Measurements from ENCODE around the gene C11orf86.
"Not testable (repeated sequence)": the region's sequence is repeated elsewhere in the genome, so short reads cannot be mapped to it uniquely, and the experiment has no call there.

C11orf86 gene

DNA sequence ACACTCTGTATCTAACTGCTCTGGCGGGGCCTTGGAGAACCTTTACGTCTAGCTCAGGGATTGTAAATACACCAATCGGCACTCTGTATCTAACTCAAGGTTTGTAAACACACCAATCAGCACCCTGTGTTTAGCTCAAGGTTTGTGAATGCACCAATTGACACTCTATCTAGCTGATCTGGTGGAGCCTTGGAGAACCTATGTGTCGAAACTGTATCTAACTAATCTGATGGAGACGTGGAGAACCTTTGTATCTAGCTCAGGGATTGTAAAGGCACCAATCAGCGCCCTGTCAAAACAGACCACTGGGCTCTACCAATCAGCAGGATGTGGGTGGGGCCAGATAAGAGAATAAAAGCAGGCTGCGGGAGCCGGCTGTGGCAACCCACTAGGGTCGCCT, 14.3 kb downstream of the C11orf86 start:
- not testable (repeated sequence) for H2AFZ ChIP-seq (ENCODE audit: low read depth, low read length); H3K9ac ChIP-seq (ENCODE audit: low read length); H3K27me3 ChIP-seq (ENCODE audit: control insufficient read depth in 1 of 2, insufficient read depth in 1 of 2, low read length in 2 of 2); H3K23ac ChIP-seq (ENCODE audit: low read length in 2 of 2); H2BK5ac ChIP-seq (ENCODE audit: low read depth, low read length, poor library complexity, severe bottlenecking); H2BK15ac ChIP-seq (ENCODE audit: low read depth, poor library complexity, severe bottlenecking); H3K36me3 ChIP-seq (ENCODE audit: control insufficient read depth in 1 of 2, insufficient read depth in 2 of 2, low read depth in 1 of 2, low read length in 2 of 2); H2BK12ac ChIP-seq (ENCODE audit: low read length in 2 of 2); DNase-seq; H3K4me3 ChIP-seq (ENCODE audit: insufficient read depth in 1 of 2, low read depth in 1 of 2, low read length in 2 of 2); H2AK5ac ChIP-seq (ENCODE audit: low read length, severe bottlenecking); H3K4ac ChIP-seq (ENCODE audit: low read depth in 1 of 2, low read length in 2 of 2); H3K4me1 ChIP-seq (ENCODE audit: control insufficient read depth, insufficient read depth, low read depth, low read length); H4K8ac ChIP-seq (ENCODE audit: low read length); H3K18ac ChIP-seq (ENCODE audit: low read depth in 1 of 2, low read length in 2 of 2); H3K14ac ChIP-seq (ENCODE audit: low read length in 2 of 2); H4K91ac ChIP-seq (ENCODE audit: low read length); H3K79me1 ChIP-seq (replicated peaks; ENCODE audit: low read length, poor library complexity, severe bottlenecking); H2BK120ac ChIP-seq (ENCODE audit: low read depth, low read length); H3K27ac ChIP-seq (ENCODE audit: low read length, poor library complexity, severe bottlenecking); H3K9me3 ChIP-seq (ENCODE audit: control insufficient read depth, low read length); H3K4me2 ChIP-seq (ENCODE audit: low read length, poor library complexity, severe bottlenecking)
- 95% methylated on average over 8 of the region's 9 CpGs for WGBS

DNA sequence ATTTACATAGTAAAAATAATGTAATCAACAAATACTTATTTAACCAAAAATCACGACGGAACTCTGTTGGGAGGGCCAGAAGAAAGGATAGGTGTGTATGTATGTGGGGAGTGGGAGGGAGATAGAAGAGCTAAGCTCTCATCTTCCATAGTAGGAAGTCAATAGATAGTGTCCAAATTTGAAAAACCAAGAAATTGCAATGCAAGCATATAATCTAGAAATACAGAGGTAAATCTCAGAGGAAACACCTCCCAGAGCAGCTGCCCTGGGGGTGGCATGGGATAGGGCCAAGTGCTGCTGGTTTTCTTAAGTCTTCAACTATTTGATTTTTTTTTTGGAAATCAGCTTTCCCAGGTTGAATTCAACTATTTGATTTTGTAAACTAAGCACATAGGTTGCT, 16.9 kb downstream of the C11orf86 start:
- H4K91ac ChIP-seq (ENCODE audit: low read length), result no peak overlapping the region
- H2BK5ac ChIP-seq (ENCODE audit: low read depth, low read length, poor library complexity, severe bottlenecking), result no peak overlapping the region
- WGBS, result no CpG with 5 or more reads among the region's 2 CpGs
- no peaks in the 10 kb centered on the region for H3K27me3 ChIP-seq (ENCODE audit: control insufficient read depth in 1 of 2, insufficient read depth in 1 of 2, low read length in 2 of 2)
- DNase-seq, result no peak
- no peak overlapping the region for H3K4me3 ChIP-seq (ENCODE audit: insufficient read depth in 1 of 2, low read depth in 1 of 2, low read length in 2 of 2)
- H3K4me2 ChIP-seq (ENCODE audit: low read length, poor library complexity, severe bottlenecking), result no peak overlapping the region
- no peak overlapping the region for H2AFZ ChIP-seq (ENCODE audit: low read depth, low read length)
- H2BK12ac ChIP-seq (ENCODE audit: low read length in 2 of 2), result no peak overlapping the region
- H3K4me1 ChIP-seq (ENCODE audit: control insufficient read depth, insufficient read depth, low read depth, low read length), result peaks cover 6% of the 10 kb centered on the region
- no peak overlapping the region for H3K9ac ChIP-seq (ENCODE audit: low read length)
- H3K14ac ChIP-seq (ENCODE audit: low read length in 2 of 2), result no peak overlapping the region
- H2BK120ac ChIP-seq (ENCODE audit: low read depth, low read length), result no peak overlapping the region
- no peaks in the 10 kb centered on the region for H3K36me3 ChIP-seq (ENCODE audit: control insufficient read depth in 1 of 2, insufficient read depth in 2 of 2, low read depth in 1 of 2, low read length in 2 of 2)
- no peak overlapping the region for H3K27ac ChIP-seq (ENCODE audit: low read length, poor library complexity, severe bottlenecking)
- no peak overlapping the region for H2BK15ac ChIP-seq (ENCODE audit: low read depth, poor library complexity, severe bottlenecking)
- H4K8ac ChIP-seq (ENCODE audit: low read length), result no peak overlapping the region
- no peak overlapping the region for H3K23ac ChIP-seq (ENCODE audit: low read length in 2 of 2)
- H3K4ac ChIP-seq (ENCODE audit: low read depth in 1 of 2, low read length in 2 of 2), result no peak overlapping the region
- no peaks in the 10 kb centered on the region for H3K9me3 ChIP-seq (ENCODE audit: control insufficient read depth, low read length)
- H2AK5ac ChIP-seq (ENCODE audit: low read length, severe bottlenecking), result no peak overlapping the region
- no peak overlapping the region for H3K18ac ChIP-seq (ENCODE audit: low read depth in 1 of 2, low read length in 2 of 2)
- H3K79me1 ChIP-seq (replicated peaks; ENCODE audit: low read length, poor library complexity, severe bottlenecking), result no peaks in the 10 kb centered on the region

DNA sequence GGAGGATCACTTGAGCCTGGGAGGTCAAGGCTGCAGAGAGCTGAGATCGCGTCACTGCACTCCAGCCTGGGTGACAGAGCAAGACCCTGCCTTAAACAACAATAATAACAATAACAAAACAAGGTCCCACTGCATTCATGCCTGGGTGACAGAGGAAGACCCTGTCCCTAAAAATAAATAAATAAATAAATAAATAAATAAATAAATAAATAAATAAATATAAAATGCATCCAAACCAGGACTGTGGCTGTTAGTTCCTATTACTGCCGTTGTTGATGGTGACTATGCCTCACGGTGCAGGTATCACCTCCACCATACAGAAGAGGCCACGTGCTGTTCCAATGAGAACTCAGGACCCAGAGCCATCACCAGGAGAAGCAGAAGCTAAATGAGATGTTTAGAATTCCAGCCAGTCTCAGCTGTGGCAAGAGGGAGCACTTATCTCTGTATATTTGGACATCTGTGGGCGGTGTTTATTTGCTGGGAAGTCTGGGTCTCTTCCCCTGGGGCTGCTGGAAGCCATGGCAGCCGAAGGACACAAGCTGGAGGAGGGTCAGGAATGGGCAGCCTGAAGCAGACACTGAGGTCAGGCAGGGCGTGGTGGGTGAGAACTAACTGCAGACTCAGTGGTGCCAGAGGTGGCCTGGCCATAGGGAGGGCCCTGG, 21.6 kb downstream of the C11orf86 start:
- 56% methylated on average over 8 of the region's 8 CpGs for WGBS
- Histone ChIP-seq H2BK5ac (ENCODE audit: low read depth, low read length, poor library complexity, severe bottlenecking) (no peak overlapping the region), H3K14ac (ENCODE audit: low read length in 2 of 2) (no peak overlapping the region), H3K4ac (ENCODE audit: low read depth in 1 of 2, low read length in 2 of 2) (no peak overlapping the region), H3K4me1 (ENCODE audit: control insufficient read depth, insufficient read depth, low read depth, low read length) (peaks cover 2% of the 10 kb centered on the region), H3K4me3 (ENCODE audit: insufficient read depth in 1 of 2, low read depth in 1 of 2, low read length in 2 of 2) (no peak overlapping the region), H3K79me1 (replicated peaks; ENCODE audit: low read length, poor library complexity, severe bottlenecking) (no peaks in the 10 kb centered on the region), H3K18ac (ENCODE audit: low read depth in 1 of 2, low read length in 2 of 2) (peak overlapping the region; percentile 49 to 58), H3K27ac (ENCODE audit: low read length, poor library complexity, severe bottlenecking) (no peak overlapping the region), H2BK120ac (ENCODE audit: low read depth, low read length) (no peak overlapping the region), H3K4me2 (ENCODE audit: low read length, poor library complexity, severe bottlenecking) (no peak overlapping the region), H2BK12ac (ENCODE audit: low read length in 2 of 2) (peak overlapping the region in 1 of 2 experiments; percentile 78), H3K9ac (ENCODE audit: low read length) (no peak overlapping the region), H4K91ac (ENCODE audit: low read length) (no peak overlapping the region), H3K23ac (ENCODE audit: low read length in 2 of 2) (no peak overlapping the region), H4K8ac (ENCODE audit: low read length) (peak overlapping the region; percentile 76), H2BK15ac (ENCODE audit: low read depth, poor library complexity, severe bottlenecking) (no peak overlapping the region), H2AFZ (ENCODE audit: low read depth, low read length) (no peak overlapping the region), H3K27me3 (ENCODE audit: control insufficient read depth in 1 of 2, insufficient read depth in 1 of 2, low read length in 2 of 2) (no peaks in the 10 kb centered on the region), H3K9me3 (ENCODE audit: control insufficient read depth, low read length) (no peaks in the 10 kb centered on the region), H3K36me3 (ENCODE audit: control insufficient read depth in 1 of 2, insufficient read depth in 2 of 2, low read depth in 1 of 2, low read length in 2 of 2) (no peaks in the 10 kb centered on the region), H2AK5ac (ENCODE audit: low read length, severe bottlenecking) (no peak overlapping the region)
- DNase-seq, result peak; percentile 82

DNA sequence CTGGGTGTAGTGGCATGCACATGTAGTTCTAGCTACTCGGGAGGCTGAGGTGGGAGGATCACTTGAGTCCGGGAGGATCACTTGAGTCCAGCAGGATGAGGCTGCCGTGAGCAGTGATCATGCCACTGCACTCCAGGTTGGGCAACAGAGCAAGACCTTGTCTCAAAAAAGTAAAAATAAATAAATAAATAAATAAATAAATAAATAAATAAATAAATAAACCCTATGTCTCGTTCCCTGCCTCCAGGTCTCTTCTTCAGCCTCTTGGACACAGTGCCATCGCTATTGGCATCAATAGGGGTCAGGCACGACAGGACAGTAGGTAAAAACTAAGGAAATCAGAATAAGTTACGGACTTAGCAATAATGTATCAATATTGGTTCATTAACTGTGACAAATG, 24.5 kb downstream of the C11orf86 start:
- H4K8ac ChIP-seq (ENCODE audit: low read length), result no peak overlapping the region
- H2AFZ ChIP-seq (ENCODE audit: low read depth, low read length), result no peak overlapping the region
- no peak overlapping the region for H3K27ac ChIP-seq (ENCODE audit: low read length, poor library complexity, severe bottlenecking)
- no peak overlapping the region for H2BK12ac ChIP-seq (ENCODE audit: low read length in 2 of 2)
- no peak overlapping the region for H3K23ac ChIP-seq (ENCODE audit: low read length in 2 of 2)
- no peak overlapping the region for H3K18ac ChIP-seq (ENCODE audit: low read depth in 1 of 2, low read length in 2 of 2)
- H3K4me1 ChIP-seq (ENCODE audit: control insufficient read depth, insufficient read depth, low read depth, low read length), result peaks cover 2% of the 10 kb centered on the region
- H3K4me3 ChIP-seq (ENCODE audit: insufficient read depth in 1 of 2, low read depth in 1 of 2, low read length in 2 of 2), result no peak overlapping the region
- 92% methylated on average over 5 of the region's 7 CpGs for WGBS
- H2BK5ac ChIP-seq (ENCODE audit: low read depth, low read length, poor library complexity, severe bottlenecking), result no peak overlapping the region
- no peaks in the 10 kb centered on the region for H3K79me1 ChIP-seq (replicated peaks; ENCODE audit: low read length, poor library complexity, severe bottlenecking)
- H3K4ac ChIP-seq (ENCODE audit: low read depth in 1 of 2, low read length in 2 of 2), result no peak overlapping the region
- H2AK5ac ChIP-seq (ENCODE audit: low read length, severe bottlenecking), result no peak overlapping the region
- no peak overlapping the region for H2BK15ac ChIP-seq (ENCODE audit: low read depth, poor library complexity, severe bottlenecking)
- no peak overlapping the region for H3K14ac ChIP-seq (ENCODE audit: low read length in 2 of 2)
- no peak overlapping the region for H3K4me2 ChIP-seq (ENCODE audit: low read length, poor library complexity, severe bottlenecking)
- H3K9ac ChIP-seq (ENCODE audit: low read length), result no peak overlapping the region
- no peaks in the 10 kb centered on the region for H3K27me3 ChIP-seq (ENCODE audit: control insufficient read depth in 1 of 2, insufficient read depth in 1 of 2, low read length in 2 of 2)
- H4K91ac ChIP-seq (ENCODE audit: low read length), result no peak overlapping the region
- no peaks in the 10 kb centered on the region for H3K9me3 ChIP-seq (ENCODE audit: control insufficient read depth, low read length)
- no peak overlapping the region for H2BK120ac ChIP-seq (ENCODE audit: low read depth, low read length)
- DNase-seq, result no peak
- H3K36me3 ChIP-seq (ENCODE audit: control insufficient read depth in 1 of 2, insufficient read depth in 2 of 2, low read depth in 1 of 2, low read length in 2 of 2), result no peaks in the 10 kb centered on the region

Measured in mesenchymal stem cell (in vitro differentiated cells and primary cell).